Measurements from ENCODE around the gene EPHA10.
"Not testable (repeated sequence)": the region's sequence is repeated elsewhere in the genome, so short reads cannot be mapped to it uniquely, and the experiment has no call there.

EPHA10 gene

DNA sequence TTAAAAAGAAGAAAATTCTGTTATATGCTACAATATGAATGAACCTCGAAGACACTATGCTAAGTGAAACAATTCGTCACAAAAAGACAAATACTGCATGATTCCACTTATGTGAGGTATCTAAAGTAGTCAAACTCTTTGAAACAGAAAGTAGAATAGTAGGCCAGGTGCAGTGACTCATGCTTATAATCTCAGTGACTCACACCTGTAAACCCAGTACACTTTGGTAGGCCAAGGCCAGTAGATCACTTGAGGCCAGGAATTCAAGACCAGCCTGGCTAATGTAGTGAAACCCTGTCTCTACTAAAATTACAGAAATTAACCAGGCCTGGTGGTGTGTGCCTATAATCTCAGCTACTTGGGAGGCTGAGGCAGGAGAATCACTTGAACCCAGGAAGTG, 25.7 kb downstream of the EPHA10 start:
- Histone ChIP-seq H3K27ac (replicated peaks) (no peak overlapping the region), H3K4me3 (replicated peaks; ENCODE audit: insufficient read depth, low read length) (no peak overlapping the region), H3K27me3 (ENCODE audit: insufficient read depth, poor library complexity, severe bottlenecking) (peaks cover 1% of the 10 kb centered on the region)
- TF ChIP-seq, protein P1, sequence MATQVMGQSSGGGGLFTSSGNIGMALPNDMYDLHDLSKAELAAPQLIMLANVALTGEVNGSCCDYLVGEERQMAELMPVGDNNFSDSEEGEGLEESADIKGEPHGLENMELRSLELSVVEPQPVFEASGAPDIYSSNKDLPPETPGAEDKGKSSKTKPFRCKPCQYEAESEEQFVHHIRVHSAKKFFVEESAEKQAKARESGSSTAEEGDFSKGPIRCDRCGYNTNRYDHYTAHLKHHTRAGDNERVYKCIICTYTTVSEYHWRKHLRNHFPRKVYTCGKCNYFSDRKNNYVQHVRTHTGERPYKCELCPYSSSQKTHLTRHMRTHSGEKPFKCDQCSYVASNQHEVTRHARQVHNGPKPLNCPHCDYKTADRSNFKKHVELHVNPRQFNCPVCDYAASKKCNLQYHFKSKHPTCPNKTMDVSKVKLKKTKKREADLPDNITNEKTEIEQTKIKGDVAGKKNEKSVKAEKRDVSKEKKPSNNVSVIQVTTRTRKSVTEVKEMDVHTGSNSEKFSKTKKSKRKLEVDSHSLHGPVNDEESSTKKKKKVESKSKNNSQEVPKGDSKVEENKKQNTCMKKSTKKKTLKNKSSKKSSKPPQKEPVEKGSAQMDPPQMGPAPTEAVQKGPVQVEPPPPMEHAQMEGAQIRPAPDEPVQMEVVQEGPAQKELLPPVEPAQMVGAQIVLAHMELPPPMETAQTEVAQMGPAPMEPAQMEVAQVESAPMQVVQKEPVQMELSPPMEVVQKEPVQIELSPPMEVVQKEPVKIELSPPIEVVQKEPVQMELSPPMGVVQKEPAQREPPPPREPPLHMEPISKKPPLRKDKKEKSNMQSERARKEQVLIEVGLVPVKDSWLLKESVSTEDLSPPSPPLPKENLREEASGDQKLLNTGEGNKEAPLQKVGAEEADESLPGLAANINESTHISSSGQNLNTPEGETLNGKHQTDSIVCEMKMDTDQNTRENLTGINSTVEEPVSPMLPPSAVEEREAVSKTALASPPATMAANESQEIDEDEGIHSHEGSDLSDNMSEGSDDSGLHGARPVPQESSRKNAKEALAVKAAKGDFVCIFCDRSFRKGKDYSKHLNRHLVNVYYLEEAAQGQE (IDR thresholded peaks at IDR 0.05; ENCODE audit: insufficient replicate concordance, low read depth) = no peak
- TF ChIP-seq SPI1 (IDR thresholded peaks at IDR 0.05; ENCODE audit: borderline replicate concordance, low read depth) = no peak
- no peak for TF ChIP-seq POLR2AphosphoS5 (IDR thresholded peaks at IDR 0.05; ENCODE audit: low read depth)
- TF ChIP-seq, protein P2, sequence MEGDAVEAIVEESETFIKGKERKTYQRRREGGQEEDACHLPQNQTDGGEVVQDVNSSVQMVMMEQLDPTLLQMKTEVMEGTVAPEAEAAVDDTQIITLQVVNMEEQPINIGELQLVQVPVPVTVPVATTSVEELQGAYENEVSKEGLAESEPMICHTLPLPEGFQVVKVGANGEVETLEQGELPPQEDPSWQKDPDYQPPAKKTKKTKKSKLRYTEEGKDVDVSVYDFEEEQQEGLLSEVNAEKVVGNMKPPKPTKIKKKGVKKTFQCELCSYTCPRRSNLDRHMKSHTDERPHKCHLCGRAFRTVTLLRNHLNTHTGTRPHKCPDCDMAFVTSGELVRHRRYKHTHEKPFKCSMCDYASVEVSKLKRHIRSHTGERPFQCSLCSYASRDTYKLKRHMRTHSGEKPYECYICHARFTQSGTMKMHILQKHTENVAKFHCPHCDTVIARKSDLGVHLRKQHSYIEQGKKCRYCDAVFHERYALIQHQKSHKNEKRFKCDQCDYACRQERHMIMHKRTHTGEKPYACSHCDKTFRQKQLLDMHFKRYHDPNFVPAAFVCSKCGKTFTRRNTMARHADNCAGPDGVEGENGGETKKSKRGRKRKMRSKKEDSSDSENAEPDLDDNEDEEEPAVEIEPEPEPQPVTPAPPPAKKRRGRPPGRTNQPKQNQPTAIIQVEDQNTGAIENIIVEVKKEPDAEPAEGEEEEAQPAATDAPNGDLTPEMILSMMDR (IDR thresholded peaks at IDR 0.05; ENCODE audit: insufficient read depth, low read length) = no peak
- TF ChIP-seq GABPA (IDR thresholded peaks at IDR 0.05; ENCODE audit: low read depth) = no peak
- DNase-seq (ENCODE audit: low read depth in 1 of 2, low spot score in 1 of 2) = no peak

DNA sequence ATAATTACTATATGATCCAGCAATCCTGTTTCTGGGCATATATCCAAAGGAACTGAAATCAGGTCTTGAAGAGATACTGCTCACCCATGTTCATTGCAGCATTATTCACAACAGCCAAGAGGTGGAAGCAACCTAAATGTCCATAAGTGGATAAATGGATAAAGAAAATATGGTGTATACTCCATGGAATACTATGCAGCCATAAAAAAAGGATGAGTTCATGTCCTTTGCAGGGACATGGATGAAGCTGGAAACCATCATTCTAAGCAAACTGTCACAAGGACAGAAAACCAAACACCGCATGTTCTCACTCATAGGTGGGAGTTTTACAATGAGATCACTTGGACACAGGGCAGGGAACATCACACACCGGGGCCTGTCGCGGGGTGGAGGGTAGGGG, 26.3 kb downstream of the EPHA10 start:
- not testable (repeated sequence) for H3K4me3 ChIP-seq (replicated peaks; ENCODE audit: insufficient read depth, low read length); H3K27ac ChIP-seq (replicated peaks); DNase-seq (ENCODE audit: low read depth in 1 of 2, low spot score in 1 of 2); H3K27me3 ChIP-seq (ENCODE audit: insufficient read depth, poor library complexity, severe bottlenecking)

DNA sequence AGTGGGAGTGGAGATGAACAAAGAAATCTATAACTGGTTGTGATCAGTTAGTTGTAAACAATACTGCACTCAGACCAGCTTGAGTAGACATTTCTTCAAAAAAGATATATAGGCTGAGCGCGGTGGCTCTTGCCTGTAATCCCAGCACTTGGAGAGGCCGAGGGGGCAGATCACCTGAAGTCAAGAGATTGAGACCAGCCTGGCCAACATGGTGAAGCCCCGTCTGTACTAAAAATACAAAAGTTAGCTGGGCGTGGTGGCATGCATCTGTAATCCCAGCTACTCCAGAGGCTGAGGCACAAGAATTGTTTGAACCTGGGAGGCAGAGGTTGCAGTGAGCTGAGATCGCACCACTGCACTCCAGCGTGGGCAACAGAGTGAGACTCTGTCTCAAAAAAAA, 26.9 kb downstream of the EPHA10 start:
- not testable (repeated sequence) for H3K4me3 ChIP-seq (replicated peaks; ENCODE audit: insufficient read depth, low read length); DNase-seq (ENCODE audit: low read depth in 1 of 2, low spot score in 1 of 2); H3K27me3 ChIP-seq (ENCODE audit: insufficient read depth, poor library complexity, severe bottlenecking)

DNA sequence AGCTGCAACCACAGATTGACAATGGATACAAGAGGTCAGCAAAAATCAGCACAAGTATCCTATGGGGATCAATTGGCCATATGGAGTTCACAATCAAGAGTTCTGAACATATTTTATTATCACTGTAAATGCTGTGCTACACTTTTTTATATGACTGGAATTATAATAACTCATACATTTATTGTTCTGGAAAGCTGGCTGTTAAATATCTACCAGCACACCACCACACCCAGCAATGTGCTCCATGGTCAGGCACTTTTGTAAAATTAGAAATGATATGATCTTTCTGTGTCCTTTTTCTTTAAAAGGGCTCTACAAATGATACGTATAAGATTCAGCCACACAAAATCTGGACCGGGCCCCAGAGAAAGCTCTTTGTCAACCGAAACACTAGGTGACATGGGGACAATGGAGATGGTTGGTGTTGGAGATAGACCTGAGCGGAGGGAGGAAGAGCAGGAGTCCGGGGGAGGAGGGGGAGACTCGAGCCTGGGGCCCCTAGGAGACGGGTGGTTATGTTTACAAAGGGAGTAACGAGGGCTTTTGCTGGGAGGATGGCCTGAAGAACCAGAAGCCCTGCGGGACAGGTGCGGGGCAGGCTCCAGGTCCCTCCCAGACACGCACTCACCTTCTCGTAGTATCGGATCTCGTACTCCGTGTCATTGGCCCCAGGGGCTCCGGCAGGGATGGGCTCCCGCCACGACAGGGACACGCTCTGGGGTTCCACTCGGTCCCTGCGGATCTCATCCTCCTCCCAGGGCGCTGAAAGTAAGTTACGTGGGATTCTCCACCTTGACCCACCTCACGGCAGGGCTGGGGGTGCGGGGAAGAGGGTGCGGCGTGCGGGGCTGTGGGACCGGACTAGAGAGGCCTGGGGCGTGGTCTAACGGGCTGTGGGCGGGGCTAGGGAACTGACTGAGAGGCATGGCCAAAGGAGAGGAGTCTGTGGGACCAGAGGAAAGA, 30.0 kb downstream of the EPHA10 start:
- no peak for DNase-seq (ENCODE audit: low read depth in 1 of 2, low spot score in 1 of 2)
- TF ChIP-seq, protein P2 (IDR thresholded peaks at IDR 0.05; ENCODE audit: insufficient read depth, low read length) = no peak
- TF ChIP-seq, protein P1 (IDR thresholded peaks at IDR 0.05; ENCODE audit: insufficient replicate concordance, low read depth) = no peak
- TF ChIP-seq SPI1 (IDR thresholded peaks at IDR 0.05; ENCODE audit: borderline replicate concordance, low read depth) = no peak
- TF ChIP-seq GABPA (IDR thresholded peaks at IDR 0.05; ENCODE audit: low read depth) = no peak
- Histone ChIP-seq H3K4me3 (replicated peaks; ENCODE audit: insufficient read depth, low read length) (no peak overlapping the region), H3K27me3 (ENCODE audit: insufficient read depth, poor library complexity, severe bottlenecking) (peaks cover 3% of the 10 kb centered on the region), H3K27ac (replicated peaks) (no peak overlapping the region)

More for the DNA sequence above, 26.9 kb downstream of the EPHA10 start:
- not testable (repeated sequence) for H3K27ac ChIP-seq (replicated peaks)
